Activated CD8-positive, alpha-beta memory T cell treated with anti-CD3 and anti-CD28 coated beads, Interleukin-2, amount 50 U/mL, for 1 hour (primary cell): Measurements from ENCODE around the gene BHLHE41.

ENCODE experiments used
- DNase-seq: peaks from one replicate; pipeline ENCODE4 v3.0.0-alpha.2; 2020; ENCODE audit errors: extremely low read depth

The BHLHE41 gene

GRCh38 chr12:26134540-26134939 is 9.7 kb upstream of the BHLHE41 start:
- no peak for DNase-seq

GRCh38 chr12:26133521-26133920 is 8.7 kb upstream of the BHLHE41 start:
- DNase-seq, result no peak

GRCh38 chr12:26132866-26133265 is 8.0 kb upstream of the BHLHE41 start:
- no peak for DNase-seq

- no peak for DNase-seq
Observed at GRCh38 chr12:26131936-26132335, 7.1 kb upstream of the BHLHE41 start.

- no peak for DNase-seq
Observed at GRCh38 chr12:26130728-26131127, 5.9 kb upstream of the BHLHE41 start.

- DNase-seq, result no peak
Observed at GRCh38 chr12:26128168-26128567, 3.3 kb upstream of the BHLHE41 start.

- no peak for DNase-seq
Observed at GRCh38 chr12:26127404-26127803, 2.6 kb upstream of the BHLHE41 start.

- DNase-seq, result no peak
Observed at GRCh38 chr12:26126340-26127284, 1.8 kb upstream of the BHLHE41 start.

GRCh38 chr12:26125400-26126339 is 833 bp upstream of the BHLHE41 start:
- no peak for DNase-seq

- DNase-seq, result no peak
Observed at GRCh38 chr12:26123482-26123980, 1.3 kb downstream of the BHLHE41 start.

- DNase-seq, result no peak
Observed at GRCh38 chr12:26122681-26123481, 2.0 kb downstream of the BHLHE41 start.

- no peak for DNase-seq
Observed at GRCh38 chr12:26122061-26122680, 2.7 kb downstream of the BHLHE41 start.

GRCh38 chr12:26121323-26122060 is 3.3 kb downstream of the BHLHE41 start:
- no peak for DNase-seq

GRCh38 chr12:26120561-26121274 is 4.1 kb downstream of the BHLHE41 start:
- DNase-seq, result no peak

GRCh38 chr12:26119391-26119989 is 5.3 kb downstream of the BHLHE41 start:
- no peak for DNase-seq

GRCh38 chr12:26118308-26118707 is 6.5 kb downstream of the BHLHE41 start:
- no peak for DNase-seq

GRCh38 chr12:26116829-26117715 is 7.8 kb downstream of the BHLHE41 start:
- no peak for DNase-seq

GRCh38 chr12:26114720-26115401 is 10.0 kb downstream of the BHLHE41 start:
- no peak for DNase-seq
